Calu3 (cell line): ENCODE results near the gene ATXN10. TPM values are rescaled to one million over a fixed set of nuclear protein-coding genes. Genes with fewer than 3 reads are reported as not detected.

Source experiments
- BruUV-seq: library from RNA; stranded (reverse); fragments of 400-500 nt; replicated peaks from 2 replicates; lab custom pipeline; 2021; lab: Mats Ljungman, UMichigan
- CTCF ChIA-PET: fragments of 300-600 bp; sonication (Branson Sonifier 250); formaldehyde crosslinking; loops from one replicate; lab custom pipeline; 2022; ENCODE audit warnings: antibody characterized with exemption; lab: Charles Lee
- DNase-seq: peaks from one replicate; pipeline ENCODE4 v3.0.0; 2022
- H3K27ac Mint-ChIP-seq: one replicate; pipeline ENCODE4 v1.8.0; 2022; ENCODE audit warnings: mixed read lengths; ENCODE audit not compliant: unreplicated experiment
- H3K27me3 Mint-ChIP-seq: one replicate; pipeline ENCODE4 v1.8.0; 2022; ENCODE audit warnings: mixed read lengths; ENCODE audit not compliant: unreplicated experiment
- H3K36me3 Mint-ChIP-seq: one replicate; pipeline ENCODE4 v1.8.0; 2022; ENCODE audit warnings: mild to moderate bottlenecking, moderate library complexity, mixed read lengths; ENCODE audit not compliant: insufficient read depth, unreplicated experiment
- H3K4me1 Mint-ChIP-seq: one replicate; pipeline ENCODE4 v1.8.0; 2022; ENCODE audit warnings: mild to moderate bottlenecking, low read depth, mixed read lengths; ENCODE audit not compliant: unreplicated experiment
- H3K4me3 Mint-ChIP-seq: one replicate; pipeline ENCODE4 v1.8.0; 2022; ENCODE audit warnings: mild to moderate bottlenecking, low read depth, moderate library complexity, mixed read lengths; ENCODE audit not compliant: unreplicated experiment
- H3K9me3 Mint-ChIP-seq: one replicate; pipeline ENCODE4 v1.8.0; 2022; ENCODE audit warnings: low read depth, mixed read lengths; ENCODE audit not compliant: unreplicated experiment
- CTCF ChIP-seq: fragments of 200-600 bp; IDR thresholded peaks from one replicate; pipeline ENCODE4 v1.8.0; 2022; ENCODE audit warnings: antibody characterized with exemption; ENCODE audit not compliant: unreplicated experiment
- intact Hi-C: fragments of 100-400 bp; cut with micrococcal nuclease; formaldehyde crosslinking; loops from one replicate; pipeline ENCODE4 v1.10.0; 2022; ENCODE audit not compliant: unreplicated experiment
- total RNA-seq: library from RNA; stranded (reverse); gene quantifications from 2 replicates; pipeline ENCODE4 v1.2.3, GENCODE V29; 2022

Gene ATXN10
- total RNA-seq, 1 experiment from 2014 or later = 263 TPM

DNA sequence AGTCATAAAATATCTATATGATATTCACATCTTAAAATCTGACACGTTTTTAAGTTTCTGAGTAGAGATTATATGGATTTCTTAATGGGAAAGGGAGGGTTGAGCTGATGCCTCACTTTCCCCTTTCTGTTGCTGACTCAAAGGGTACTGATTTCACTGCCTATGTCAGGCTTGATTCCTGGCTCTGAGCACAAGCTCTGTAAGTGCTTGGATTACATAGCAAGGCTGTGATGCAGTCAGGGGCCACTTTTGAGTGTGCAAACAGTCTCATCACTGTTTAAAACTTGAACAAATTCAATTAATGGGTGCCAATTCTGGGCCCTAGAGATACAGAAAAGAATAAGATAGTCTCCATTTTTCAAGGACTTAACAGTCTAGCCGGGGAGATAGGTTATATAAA, 14.4 kb downstream of the ATXN10 start:
- no peak for DNase-seq
- TF ChIP-seq CTCF = no peak
- peaks cover 40% of the 10 kb centered on the region for H3K4me1 Mint-ChIP-seq
- CTCF ChIA-PET = interaction anchor here (0.6 to 0.9 kb wide), 2 partner anchors 13 to 27 kb away, joined by 3 to 6 read pairs; no protein-coding TSS in a partner anchor
- intact Hi-C loops = loop anchor here (5.0 kb wide), 2 partner anchors 36 to 111 kb away; no protein-coding TSS in a partner anchor
- peaks cover 18% of the 10 kb centered on the region for H3K36me3 Mint-ChIP-seq
- no peaks in the 10 kb centered on the region for H3K9me3 Mint-ChIP-seq
- H3K27me3 Mint-ChIP-seq = no peaks in the 10 kb centered on the region
- no TSS peak for BruUV-seq
- H3K27ac Mint-ChIP-seq = peak overlapping the region; percentile 85
- peak overlapping the region; percentile 22 for H3K4me3 Mint-ChIP-seq

DNA sequence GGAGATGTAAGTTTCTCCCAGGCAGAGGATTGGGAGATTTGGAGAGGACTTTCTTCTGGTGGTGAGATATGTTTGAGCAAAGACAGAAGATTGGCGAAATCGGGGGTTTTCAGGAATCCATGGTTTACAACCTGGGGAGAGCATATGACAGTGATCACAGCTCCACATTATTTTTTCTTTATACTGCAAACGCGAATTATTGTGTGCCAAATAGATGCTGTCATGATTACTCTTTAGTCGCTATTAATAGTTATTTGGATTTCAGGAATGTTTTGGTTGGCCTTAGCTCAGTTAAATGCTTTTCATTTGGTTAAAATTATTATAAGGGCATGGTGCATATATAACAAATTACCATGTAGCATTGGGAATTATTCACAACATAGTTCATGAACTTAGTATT, 15.2 kb downstream of the ATXN10 start:
- no peaks in the 10 kb centered on the region for H3K27me3 Mint-ChIP-seq
- no peaks in the 10 kb centered on the region for H3K9me3 Mint-ChIP-seq
- BruUV-seq = no TSS peak
- DNase-seq = no peak
- H3K4me3 Mint-ChIP-seq = peak overlapping the region; percentile 22
- peak overlapping the region; percentile 85 for H3K27ac Mint-ChIP-seq
- intact Hi-C loops = loop anchor here (5.0 kb wide), 2 partner anchors 35 to 110 kb away; no protein-coding TSS in a partner anchor
- no peak for TF ChIP-seq CTCF
- CTCF ChIA-PET = no interaction called here
- H3K4me1 Mint-ChIP-seq = peaks cover 49% of the 10 kb centered on the region
- H3K36me3 Mint-ChIP-seq = peaks cover 25% of the 10 kb centered on the region

DNA sequence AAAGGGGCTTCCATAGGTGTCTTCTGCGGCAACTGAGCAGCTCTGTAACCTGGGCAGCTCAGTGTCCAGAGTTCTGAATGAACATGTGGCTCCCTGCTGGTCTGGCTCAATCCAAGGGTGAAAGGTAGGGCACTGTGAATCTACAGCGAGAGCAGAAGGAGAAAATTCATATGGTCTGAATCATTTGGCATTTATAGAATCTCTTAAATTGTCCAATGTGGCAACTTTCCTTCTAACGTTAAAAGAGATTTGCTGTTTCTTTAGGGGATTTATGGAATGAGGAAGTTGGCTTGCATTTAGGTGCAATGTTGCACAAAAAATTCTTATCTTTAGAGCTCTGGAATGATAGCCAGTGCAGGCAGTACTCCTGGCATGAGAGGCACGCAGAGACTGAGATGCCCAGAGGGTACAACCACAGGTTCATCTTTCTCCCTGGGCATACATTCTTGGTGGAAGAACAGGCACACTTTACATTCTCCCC, 17.0 kb downstream of the ATXN10 start:
- peak overlapping the region; percentile 85 for H3K27ac Mint-ChIP-seq
- peaks cover 66% of the 10 kb centered on the region for H3K4me1 Mint-ChIP-seq

GRCh38 chr22:45689211-45689610, 17.6 kb downstream of the ATXN10 start:
- CTCF ChIA-PET = interaction anchor here (0.6 to 1.3 kb wide), 5 partner anchors 11 to 176 kb away, joined by 3 to 4 read pairs (median 3); no protein-coding TSS in a partner anchor

More for the DNA sequence above, 17.0 kb downstream of the ATXN10 start:
- intact Hi-C loops = loop anchor here (1.0 to 5.0 kb wide), 3 partner anchors 34 to 109 kb away; no protein-coding TSS in a partner anchor
- no peaks in the 10 kb centered on the region for H3K27me3 Mint-ChIP-seq
- BruUV-seq = no TSS peak
- peaks cover 38% of the 10 kb centered on the region for H3K36me3 Mint-ChIP-seq
- TF ChIP-seq CTCF = no peak
- CTCF ChIA-PET = interaction anchor here (0.6 to 1.3 kb wide), 9 partner anchors 9 to 288 kb away, joined by 3 to 6 read pairs (median 3); partner anchors contain the start of genes ATXN10 and WNT7B
- H3K4me3 Mint-ChIP-seq = peak overlapping the region; percentile 24
- H3K9me3 Mint-ChIP-seq = peaks cover 3% of the 10 kb centered on the region
- peak; percentile 75 for DNase-seq

More at GRCh38 chr22:45689211-45689610, 17.6 kb downstream of the ATXN10 start:
- peak overlapping the region; percentile 85 for H3K27ac Mint-ChIP-seq
- no peaks in the 10 kb centered on the region for H3K27me3 Mint-ChIP-seq
- peak overlapping the region; percentile 24 for H3K4me3 Mint-ChIP-seq
- peaks cover 3% of the 10 kb centered on the region for H3K9me3 Mint-ChIP-seq
- no TSS peak for BruUV-seq
- no peak for TF ChIP-seq CTCF
- peaks cover 44% of the 10 kb centered on the region for H3K36me3 Mint-ChIP-seq
- H3K4me1 Mint-ChIP-seq = peaks cover 67% of the 10 kb centered on the region
- intact Hi-C loops = loop anchor here (5.0 kb wide), 2 partner anchors 33 to 108 kb away; no protein-coding TSS in a partner anchor
- DNase-seq = no peak
